WTC11 (cell line): ENCODE measurements around the gene CNTN5. TPM values are rescaled to one million over a fixed set of nuclear protein-coding genes. Genes with fewer than 3 reads are reported as not detected.

Experiments
- ATAC-seq: fragments of 200-7000 bp; cut with Tn5 transposase; 2 replicates; pipeline ENCODE4 v1.10.0; 2021; ENCODE audit warnings: mild to moderate bottlenecking, moderate library complexity
- CTCF ChIA-PET: fragments of 300-600 bp; sonication (Branson Sonifier 250); formaldehyde crosslinking; loops from one replicate; lab custom pipeline; 2021; ENCODE audit warnings: antibody characterized with exemption; lab: Charles Lee
- POLR2A ChIA-PET: fragments of 350-600 bp; sonication (Branson Sonifier 250); formaldehyde crosslinking; loops from one replicate; lab custom pipeline; 2021; ENCODE audit warnings: antibody characterized with exemption; lab: Charles Lee
- DNase-seq: peaks from one replicate; pipeline ENCODE4 v3.0.0; 2021; ENCODE audit warnings: low spot score
- H3K27ac Mint-ChIP-seq: 2 replicates; pipeline ENCODE4 v1.8.0; 2021; ENCODE audit warnings: mixed read lengths
- H3K27me3 Mint-ChIP-seq: 2 replicates; pipeline ENCODE4 v1.8.0; 2021; ENCODE audit warnings: low read depth, mild to moderate bottlenecking, moderate library complexity, mixed read lengths
- H3K36me3 Mint-ChIP-seq: 2 replicates; pipeline ENCODE4 v1.8.0; 2021; ENCODE audit warnings: mixed read lengths
- H3K4me1 Mint-ChIP-seq: 2 replicates; pipeline ENCODE4 v1.8.0; 2022; ENCODE audit warnings: mixed read lengths
- H3K4me3 Mint-ChIP-seq: 2 replicates; pipeline ENCODE4 v1.8.0; 2021; ENCODE audit warnings: mild to moderate bottlenecking, moderate library complexity, mixed read lengths
- H3K9me3 Mint-ChIP-seq: 2 replicates; pipeline ENCODE4 v1.8.0; 2021; ENCODE audit warnings: mixed read lengths
- AFF4 ChIP-seq: sonication (generic); formaldehyde crosslinking; IDR thresholded peaks from 2 replicates; pipeline ENCODE4 v1.8.1; 2023; ENCODE audit warnings: mild to moderate bottlenecking, missing genetic modification reagents, borderline replicate concordance
- ATF3 ChIP-seq: sonication (generic); formaldehyde crosslinking; conservative IDR thresholded peaks from 2 replicates; pipeline ENCODE4 v1.8.1; 2022; ENCODE audit warnings: mild to moderate bottlenecking, missing genetic modification reagents
- CREM ChIP-seq: sonication (generic); formaldehyde crosslinking; IDR thresholded peaks from 2 replicates; pipeline ENCODE4 v1.8.1; 2022; ENCODE audit warnings: mild to moderate bottlenecking, missing genetic modification reagents, moderate library complexity
- CTCF ChIP-seq: fragments of 200-600 bp; IDR thresholded peaks from 2 replicates; pipeline ENCODE4 v1.8.0; 2022; ENCODE audit warnings: antibody characterized with exemption
- ESRRA ChIP-seq: sonication (generic); formaldehyde crosslinking; IDR thresholded peaks from 2 replicates; pipeline ENCODE4 v1.8.1; 2022; ENCODE audit warnings: mild to moderate bottlenecking, missing genetic modification reagents, borderline replicate concordance
- ETV6 ChIP-seq: sonication (generic); formaldehyde crosslinking; IDR thresholded peaks from 2 replicates; pipeline ENCODE4 v1.8.1; 2022; ENCODE audit warnings: mild to moderate bottlenecking, missing genetic modification reagents
- FOXP1 ChIP-seq: sonication (generic); formaldehyde crosslinking; IDR thresholded peaks from 2 replicates; pipeline ENCODE4 v1.8.0; 2022; ENCODE audit warnings: missing genetic modification reagents, mild to moderate bottlenecking, moderate library complexity, borderline replicate concordance
- FOXP4 ChIP-seq: sonication (generic); formaldehyde crosslinking; IDR thresholded peaks from 2 replicates; pipeline ENCODE4 v1.8.0; 2022; ENCODE audit warnings: mild to moderate bottlenecking, missing genetic modification reagents
- HMGA2 ChIP-seq: fragments of 250-450 bp; sonication (Bioruptor Pico); IDR thresholded peaks from 2 replicates; pipeline ENCODE4 v1.4.0; 2021; ENCODE audit warnings: mild to moderate bottlenecking, moderate library complexity
- JUN ChIP-seq: sonication (generic); formaldehyde crosslinking; IDR thresholded peaks from 2 replicates; pipeline ENCODE4 v1.8.0; 2023; ENCODE audit warnings: mild to moderate bottlenecking, missing genetic modification reagents
- MAX ChIP-seq: sonication (generic); formaldehyde crosslinking; IDR thresholded peaks from 2 replicates; pipeline ENCODE4 v1.8.0; 2022; ENCODE audit warnings: mild to moderate bottlenecking, missing genetic modification reagents
- MYBL2 ChIP-seq: sonication (generic); formaldehyde crosslinking; IDR thresholded peaks from 2 replicates; pipeline ENCODE4 v1.8.1; 2023; ENCODE audit warnings: mild to moderate bottlenecking, moderate library complexity, missing genetic modification reagents
- NR3C1 ChIP-seq: sonication (generic); formaldehyde crosslinking; conservative IDR thresholded peaks from 2 replicates; pipeline ENCODE4 v1.8.1; 2023; ENCODE audit warnings: low read depth, mild to moderate bottlenecking, missing genetic modification reagents
- SMAD3 ChIP-seq: sonication (generic); formaldehyde crosslinking; IDR thresholded peaks from 2 replicates; pipeline ENCODE4 v1.8.0; 2022; ENCODE audit warnings: missing genetic modification reagents, mild to moderate bottlenecking, borderline replicate concordance
- USF2 ChIP-seq: sonication (generic); formaldehyde crosslinking; IDR thresholded peaks from 2 replicates; pipeline ENCODE4 v1.8.1; 2023; ENCODE audit warnings: mild to moderate bottlenecking, missing genetic modification reagents, moderate library complexity
- ZMAT4 ChIP-seq: fragments of 250-450 bp; sonication (Bioruptor Pico); IDR thresholded peaks from 2 replicates; pipeline ENCODE4 v1.9.0; 2021; ENCODE audit warnings: mild to moderate bottlenecking
- ZNF121 ChIP-seq: sonication (generic); formaldehyde crosslinking; IDR thresholded peaks from 2 replicates; pipeline ENCODE4 v1.8.0; 2023; ENCODE audit warnings: missing genetic modification reagents
- ZNF396 ChIP-seq: fragments of 250-450 bp; sonication (Bioruptor Pico); IDR thresholded peaks from 2 replicates; pipeline ENCODE4 v1.8.0; 2021; ENCODE audit warnings: mild to moderate bottlenecking, moderate library complexity, borderline replicate concordance
- ZNF423 ChIP-seq: fragments of 250-450 bp; sonication (Bioruptor Pico); IDR thresholded peaks from 2 replicates; pipeline ENCODE4 v2.1.2; 2022; ENCODE audit warnings: mild to moderate bottlenecking, moderate library complexity
- ZNF532 ChIP-seq: fragments of 250-450 bp; sonication (Bioruptor Pico); IDR thresholded peaks from 2 replicates; pipeline ENCODE4 v1.9.0; 2021; ENCODE audit warnings: mild to moderate bottlenecking, borderline replicate concordance
- ZNF671 ChIP-seq: fragments of 250-450 bp; sonication (Bioruptor Pico); IDR thresholded peaks from 2 replicates; pipeline ENCODE4 v1.8.0; 2021; ENCODE audit warnings: mild to moderate bottlenecking
- total RNA-seq: library from RNA; stranded (reverse); gene quantifications from 3 replicates; pipeline ENCODE4 v1.2.3, GENCODE V29; 2021

Gene CNTN5
- total RNA-seq, 1 experiment from 2014 or later = 0.07 TPM

- TF ChIP-seq MAX (no peak), ZMAT4 (CRISPR knock-in tag) (no peak)
Observed at GRCh38 chr11:100066399-100066798, 1045.7 kb downstream of the CNTN5 start (continued).

GRCh38 chr11:100068116-100068515 is 1047.4 kb downstream of the CNTN5 start:
- H3K27ac Mint-ChIP-seq = no peak overlapping the region
- DNase-seq = no peak
- ATAC-seq = no peak
- ChIA-PET CTCF (no interaction called here), POLR2A (no interaction called here)
- no peaks in the 10 kb centered on the region for H3K9me3 Mint-ChIP-seq
- no peaks in the 10 kb centered on the region for H3K27me3 Mint-ChIP-seq
- no peaks in the 10 kb centered on the region for H3K36me3 Mint-ChIP-seq
- TF ChIP-seq ETV6 (no peak), ATF3 (CRISPR knock-in tag) (no peak), FOXP4 (CRISPR knock-in tag) (no peak), FOXP1 (CRISPR knock-in tag) (no peak), HMGA2 (CRISPR knock-in tag) (no peak), ZNF671 (CRISPR knock-in tag) (no peak), MYBL2 (CRISPR knock-in tag) (no peak), USF2 (CRISPR knock-in tag) (no peak), SMAD3 (CRISPR knock-in tag) (no peak), CTCF (no peak), ZNF532 (CRISPR knock-in tag) (no peak), ZNF396 (CRISPR knock-in tag) (no peak), AFF4 (CRISPR knock-in tag) (no peak), ZNF423 (CRISPR knock-in tag) (no peak), ESRRA (CRISPR knock-in tag) (no peak), NR3C1 (no peak), ZMAT4 (CRISPR knock-in tag) (no peak), JUN (no peak), ZNF121 (CRISPR knock-in tag) (no peak), CREM (CRISPR knock-in tag) (no peak)
- H3K4me3 Mint-ChIP-seq = no peak overlapping the region
- H3K4me1 Mint-ChIP-seq = peaks cover 18% of the 10 kb centered on the region
